Measurements from ENCODE around the gene EVI5. TPM values are rescaled to one million over a fixed set of nuclear protein-coding genes. Genes with fewer than 3 reads are reported as not detected.

The EVI5 gene
- total and polyA plus RNA-seq, 10 of the 15 experiments (the other 5 are each of a cell fraction or from before 2014, with no cell fraction given): 0.27 to 6.8 (median 1.7) TPM

DNA sequence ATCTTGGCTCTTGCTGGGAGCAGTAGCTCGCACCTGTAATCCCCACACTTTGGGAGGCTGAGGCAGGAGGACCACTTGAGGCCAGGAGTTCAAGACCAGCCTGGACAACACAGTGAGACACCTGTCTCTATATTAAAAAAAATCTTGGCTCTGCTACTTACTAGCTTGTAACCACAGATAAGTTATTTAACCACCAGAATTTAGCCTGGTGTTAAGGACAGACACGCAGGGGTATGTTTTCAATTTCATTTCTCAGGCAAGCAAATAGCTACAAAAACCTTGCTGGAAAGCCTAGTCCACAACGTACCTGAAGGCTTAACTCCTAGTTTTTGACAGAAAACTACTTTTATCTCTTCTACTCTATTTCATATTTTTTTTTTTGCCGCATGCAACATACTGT is 273.4 kb downstream of the EVI5 start:
- peak; percentile 75 for ATAC-seq
- no TSS peak for BruUV-seq (replicated peaks)
- FAIRE-seq: no peak
- no peaks in the 10 kb centered on the region for H3K4me1 ChIP-seq (ENCODE audit: control insufficient read depth, insufficient read depth, low read length)
- SMC1A ChIA-PET (ENCODE audit: uncharacterized antibody, unreplicated experiment): interaction anchor here (0.6 to 3.7 kb wide), 15 partner anchors 10 to 343 kb away, joined by 3 to 19 read pairs (median 4); no protein-coding TSS in a partner anchor
- no peak overlapping the region for H2AFZ ChIP-seq (ENCODE audit: control insufficient read depth, low read depth, low read length)
- no peaks in the 10 kb centered on the region for H3K9me3 ChIP-seq (replicated peaks; ENCODE audit: control insufficient read depth, insufficient read depth, low read length)
- H3K9ac ChIP-seq (ENCODE audit: control insufficient read depth, insufficient read depth, low read length): no peak overlapping the region
- no peak overlapping the region for H3K4me2 ChIP-seq (ENCODE audit: control insufficient read depth, insufficient read depth)
- no peak for DNase-seq (ENCODE audit: low read depth, low spot score)
- TF ChIP-seq RELA (IDR thresholded peaks at IDR 0.05; ENCODE audit: borderline replicate concordance, partially characterized antibody): no peak
- 0 out of 2 replicates have a peak, but pooled peaks have one; percentile 43 for TF ChIP-seq ZNF217 (IDR thresholded peaks at IDR 0.05)
- peak; percentile 63 for TF ChIP-seq RUNX3 (IDR thresholded peaks at IDR 0.05; ENCODE audit: low read length)
- CTCF ChIA-PET: interaction anchor here (1.1 to 1.4 kb wide), 3 partner anchors 9 to 201 kb away, joined by 3 to 4 read pairs (median 3); no protein-coding TSS in a partner anchor
- no peaks in the 10 kb centered on the region for H3K79me2 ChIP-seq (ENCODE audit: control insufficient read depth, insufficient read depth, low read length)
- POLR2A ChIA-PET: no interaction called here
- in situ Hi-C loops (cut with MboI): no loop called here
- no peak overlapping the region for H3K27ac ChIP-seq (ENCODE audit: control insufficient read depth, insufficient read depth)
- 84% methylated on average over 4 of the region's 4 CpGs for WGBS (ENCODE audit: insufficient coverage, insufficient replicate concordance, low lambda C conversion rate, missing lambda C conversion rate)
- no peak overlapping the region for H3K4me3 ChIP-seq
- RAD21 ChIA-PET (ENCODE audit: unreplicated experiment): interaction anchor here (0.6 to 1.2 kb wide), 4 partner anchors 10 to 86 kb away, joined by 3 to 6 read pairs (median 4); no protein-coding TSS in a partner anchor
- no peaks in the 10 kb centered on the region for H3K36me3 ChIP-seq (ENCODE audit: control insufficient read depth in 2 of 2, insufficient read depth in 2 of 2, low read length in 1 of 2)
- H4K20me1 ChIP-seq (ENCODE audit: control insufficient read depth, insufficient read depth): no peaks in the 10 kb centered on the region
- H3K27me3 ChIP-seq (replicated peaks in 1 of 2; ENCODE audit: control insufficient read depth in 2 of 2, insufficient read depth in 2 of 2, low read length in 1 of 2): no peaks in the 10 kb centered on the region
- intact Hi-C loops (cut with micrococcal nuclease; ENCODE audit: unreplicated experiment): no loop called here

DNA sequence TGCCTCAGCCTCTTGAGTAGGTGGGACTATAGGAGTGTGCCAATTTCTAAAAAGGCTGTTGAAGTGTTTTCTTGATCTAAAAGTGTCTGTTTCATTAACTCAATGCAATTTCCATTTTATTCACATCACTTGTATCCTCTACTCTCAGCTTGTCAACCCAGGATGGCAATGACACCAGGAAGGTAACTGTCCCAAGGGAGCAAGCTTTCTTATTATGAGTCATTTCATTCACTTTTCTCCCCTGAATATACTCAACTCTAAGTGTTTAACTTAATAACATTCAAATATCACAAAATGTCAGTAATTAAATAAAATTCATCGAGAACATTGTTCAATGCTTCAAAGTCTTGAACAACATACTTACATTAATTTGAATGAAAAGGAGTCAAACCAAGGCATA is 275.3 kb downstream of the EVI5 start:
- CTCF ChIA-PET: interaction anchor here (0.6 to 2.0 kb wide), 3 partner anchors 23 to 78 kb away, joined by 4 to 6 read pairs (median 6); partner anchors contain the start of gene GFI1
- RAD21 ChIA-PET (ENCODE audit: unreplicated experiment): no interaction called here
- BruUV-seq (replicated peaks): no TSS peak
- Histone ChIP-seq H3K4me2 (ENCODE audit: control insufficient read depth, insufficient read depth) (no peak overlapping the region), H2AFZ (ENCODE audit: control insufficient read depth, low read depth, low read length) (no peak overlapping the region), H3K4me1 (ENCODE audit: control insufficient read depth, insufficient read depth, low read length) (peaks cover 3% of the 10 kb centered on the region; the same call in 1 of the 2 replicates), H3K9ac (ENCODE audit: control insufficient read depth, insufficient read depth, low read length) (no peak overlapping the region), H3K9me3 (replicated peaks; ENCODE audit: control insufficient read depth, insufficient read depth, low read length) (no peaks in the 10 kb centered on the region), H3K4me3 (no peak overlapping the region), H4K20me1 (ENCODE audit: control insufficient read depth, insufficient read depth) (no peaks in the 10 kb centered on the region), H3K27me3 (replicated peaks in 1 of 2; ENCODE audit: control insufficient read depth in 2 of 2, insufficient read depth in 2 of 2, low read length in 1 of 2) (no peaks in the 10 kb centered on the region), H3K79me2 (ENCODE audit: control insufficient read depth, insufficient read depth, low read length) (no peaks in the 10 kb centered on the region), H3K27ac (ENCODE audit: control insufficient read depth, insufficient read depth) (no peak overlapping the region), H3K36me3 (ENCODE audit: control insufficient read depth in 2 of 2, insufficient read depth in 2 of 2, low read length in 1 of 2) (no peaks in the 10 kb centered on the region)
- POLR2A ChIA-PET: interaction anchor here (1.2 kb wide), 1 partner anchor 24 kb away, joined by 4 read pairs; no protein-coding TSS in a partner anchor
- SMC1A ChIA-PET (ENCODE audit: uncharacterized antibody, unreplicated experiment): interaction anchor here (1.0 to 3.7 kb wide), 7 partner anchors 11 to 78 kb away, joined by 3 to 19 read pairs (median 4); no protein-coding TSS in a partner anchor
- FAIRE-seq: no peak
- WGBS (ENCODE audit: insufficient coverage, insufficient replicate concordance, low lambda C conversion rate, missing lambda C conversion rate): 100% methylated on average over 1 of the region's 1 CpG
- intact Hi-C loops (cut with micrococcal nuclease; ENCODE audit: unreplicated experiment): no loop called here
- in situ Hi-C loops (cut with MboI): no loop called here
- ATAC-seq: peak; percentile 60
- no peak for DNase-seq (ENCODE audit: low read depth, low spot score)
- TF ChIP-seq TCF12 (IDR thresholded peaks at IDR 0.05; ENCODE audit: low read depth, low read length) (no peak), ZBED1 (IDR thresholded peaks at IDR 0.05; ENCODE audit: borderline replicate concordance) (no peak), ATF7 (IDR thresholded peaks at IDR 0.05; ENCODE audit: low read depth) (no peak), CREM (IDR thresholded peaks at IDR 0.05; ENCODE audit: low read depth) (no peak), JUNB (IDR thresholded peaks at IDR 0.05) (peak; percentile 68), NFIC (IDR thresholded peaks at IDR 0.05; ENCODE audit: low read depth, low read length) (no peak), RAD21 (IDR thresholded peaks at IDR 0.05; ENCODE audit: insufficient read depth, low read depth, low read length) (no peak), KAT2A (conservative IDR thresholded peaks at IDR 0.05; ENCODE audit: control insufficient read depth, low read depth, low read length) (no peak), JUND (IDR thresholded peaks at IDR 0.05; ENCODE audit: low read depth, low read length) (0 out of 2 replicates have a peak, but pooled peaks have one; percentile 28), BHLHE40 (IDR thresholded peaks at IDR 0.05; ENCODE audit: borderline replicate concordance in 1 of 2, low read depth in 2 of 2, low read length in 1 of 2) (no peak), SREBF2 (IDR thresholded peaks at IDR 0.05; ENCODE audit: low read length) (no peak), TAF1 (IDR thresholded peaks at IDR 0.05; ENCODE audit: borderline replicate concordance, low read depth, low read length) (no peak), ZNF274 (IDR thresholded peaks at IDR 0.05; ENCODE audit: insufficient read depth, insufficient read length) (no peak), MEF2B (IDR thresholded peaks at IDR 0.05; ENCODE audit: partially characterized antibody, poor library complexity, severe bottlenecking) (peak; percentile 88), CHD2 (IDR thresholded peaks at IDR 0.05; ENCODE audit: borderline replicate concordance, low read depth, low read length) (no peak), IRF4 (IDR thresholded peaks at IDR 0.05; ENCODE audit: low read depth, low read length) (peak; percentile 62; the same call in 1 of the 2 replicates), IKZF2 (IDR thresholded peaks at IDR 0.05) (peak in 1 of 2 experiments; percentile 19; a peak in 1 of 4 replicates)
